ENCODE measurements around the gene DNAL4.

The DNAL4 gene

GRCh38 chr22:38832005-38832978 is 38.3 kb upstream of the DNAL4 start:
- no peak for TF ChIP-seq CTCF (IDR thresholded peaks at IDR 0.05; ENCODE audit: borderline replicate concordance, insufficient read depth, low read depth, low read length)
- no peak overlapping the region for H3K4me3 ChIP-seq (ENCODE audit: low read depth, low read length)

GRCh38 chr22:38831166-38831945 is 37.4 kb upstream of the DNAL4 start:
- H3K4me3 ChIP-seq (ENCODE audit: low read depth, low read length): no peak overlapping the region
- no peak for TF ChIP-seq CTCF (IDR thresholded peaks at IDR 0.05; ENCODE audit: borderline replicate concordance, insufficient read depth, low read depth, low read length)

- H3K4me3 ChIP-seq (ENCODE audit: low read depth, low read length): no peak overlapping the region
- TF ChIP-seq CTCF (IDR thresholded peaks at IDR 0.05; ENCODE audit: borderline replicate concordance, insufficient read depth, low read depth, low read length): no peak
Observed at GRCh38 chr22:38830845-38831108, 36.8 kb upstream of the DNAL4 start.

- no peak for TF ChIP-seq CTCF (IDR thresholded peaks at IDR 0.05; ENCODE audit: borderline replicate concordance, insufficient read depth, low read depth, low read length)
- no peak overlapping the region for H3K4me3 ChIP-seq (ENCODE audit: low read depth, low read length)
Observed at GRCh38 chr22:38830026-38830844, 36.3 kb upstream of the DNAL4 start.

GRCh38 chr22:38829485-38829884 is 35.5 kb upstream of the DNAL4 start:
- no peak for TF ChIP-seq CTCF (IDR thresholded peaks at IDR 0.05; ENCODE audit: borderline replicate concordance, insufficient read depth, low read depth, low read length)
- no peak overlapping the region for H3K4me3 ChIP-seq (ENCODE audit: low read depth, low read length)

- H3K4me3 ChIP-seq (ENCODE audit: low read depth, low read length): no peak overlapping the region
- TF ChIP-seq CTCF (IDR thresholded peaks at IDR 0.05; ENCODE audit: borderline replicate concordance, insufficient read depth, low read depth, low read length): no peak
Observed at GRCh38 chr22:38828616-38829205, 34.8 kb upstream of the DNAL4 start.
